Erythroblast (primary cell): Measurements from ENCODE around the gene GRM7.

Source experiments
- DNase-seq, 2 experiments: peaks; one replicate each; lab custom pipeline; 2025; lab: John Stamatoyannopoulos, UW
- GATA1 ChIP-seq: IDR thresholded peaks from 2 replicates; pipeline ENCODE4 v1.6.1; 2011; ENCODE audit warnings: low read depth, mild to moderate bottlenecking, control low read depth, low read length, moderate library complexity
- POLR2A ChIP-seq: IDR thresholded peaks from 2 replicates; pipeline ENCODE4 v1.6.1; 2011; ENCODE audit warnings: mild to moderate bottlenecking, low read length

GRM7 gene

GRCh38 chr3:6860954-6861624 lies at the start of gene GRM7:
GRM7 (plus strand) TSS chr3:6861115.
- TF ChIP-seq GATA1 (no peak), POLR2A (no peak)

GRCh38 chr3:6821411-6821810 lies 39.5 kb upstream of the GRM7 start:
- no peak for DNase-seq
- TF ChIP-seq POLR2A (no peak), GATA1 (no peak)

More at GRCh38 chr3:6860954-6861624, at the start of gene GRM7:
- DNase-seq: no peak

GRCh38 chr3:6825524-6825923 lies 35.4 kb upstream of the GRM7 start:
- DNase-seq: no peak
- TF ChIP-seq POLR2A (no peak), GATA1 (no peak)

- TF ChIP-seq POLR2A (no peak), GATA1 (no peak)
- DNase-seq: no peak
These were observed 33.5 kb upstream of the GRM7 start for GRCh38 chr3:6827453-6827852.

GRCh38 chr3:6844723-6845122 lies 16.2 kb upstream of the GRM7 start:
- no peak for DNase-seq
- no peak for TF ChIP-seq GATA1
- TF ChIP-seq POLR2A: no peak

- TF ChIP-seq GATA1 (no peak), POLR2A (no peak)
- no peak for DNase-seq
These were observed 6.7 kb upstream of the GRM7 start for GRCh38 chr3:6854184-6854583.

GRCh38 chr3:6857510-6857909 lies 3.4 kb upstream of the GRM7 start:
- TF ChIP-seq GATA1: no peak
- no peak for TF ChIP-seq POLR2A
- no peak for DNase-seq

- TF ChIP-seq POLR2A (no peak), GATA1 (no peak)
- no peak for DNase-seq
These were observed 564 bp upstream of the GRM7 start for GRCh38 chr3:6860149-6860953.

- TF ChIP-seq POLR2A: no peak
- no peak for TF ChIP-seq GATA1
- no peak for DNase-seq
These were observed 698 bp downstream of the GRM7 start for GRCh38 chr3:6861625-6862000.

GRCh38 chr3:6862041-6862879 lies 1.3 kb downstream of the GRM7 start:
- no peak for DNase-seq

GRCh38 chr3:6862880-6863195 lies 1.9 kb downstream of the GRM7 start:
- DNase-seq: no peak
- TF ChIP-seq GATA1 (no peak), POLR2A (no peak)

More at GRCh38 chr3:6862041-6862879, 1.3 kb downstream of the GRM7 start:
- TF ChIP-seq GATA1: no peak
- TF ChIP-seq POLR2A: no peak

GRCh38 chr3:6867269-6867668 lies 6.4 kb downstream of the GRM7 start:
- no peak for TF ChIP-seq GATA1
- TF ChIP-seq POLR2A: no peak
- no peak for DNase-seq

- DNase-seq: no peak
- TF ChIP-seq GATA1 (no peak), POLR2A (no peak)
These were observed 17.8 kb downstream of the GRM7 start for GRCh38 chr3:6878731-6879130.

GRCh38 chr3:6912240-6912639 lies 51.3 kb downstream of the GRM7 start:
- no peak for DNase-seq
- no peak for TF ChIP-seq GATA1
